Testis (tissue), 3 donors: Measurements from ENCODE around the gene SMIM5. TPM values are rescaled to one million over a fixed set of nuclear protein-coding genes. Genes with fewer than 3 reads are reported as not detected.

Source experiments
- DNase-seq: peaks from one replicate; pipeline ENCODE4 v3.0.0-alpha.2; 2019
- H3K27ac ChIP-seq, 2 donors: fragments of 200-600 bp; sonication (generic); one replicate each; pipeline ENCODE4 v1.5.1; 2019
- H3K27me3 ChIP-seq: fragments of 200-600 bp; sonication (generic); one replicate; pipeline ENCODE4 v1.5.1; 2019
- H3K36me3 ChIP-seq: fragments of 200-600 bp; sonication (generic); one replicate; pipeline ENCODE4 v1.5.1; 2017; ENCODE audit warnings: low read depth; ENCODE audit errors: missing control alignments
- H3K4me1 ChIP-seq: fragments of 200-600 bp; sonication (generic); one replicate; pipeline ENCODE4 v1.5.1; 2019
- H3K4me3 ChIP-seq, 2 donors: fragments of 200-600 bp; sonication (generic); one replicate each; pipeline ENCODE4 v1.5.1; 2017 to 2019
- H3K9me3 ChIP-seq: fragments of 200-600 bp; sonication (generic); one replicate; pipeline ENCODE4 v1.5.1; 2017
- CTCF ChIP-seq, 3 experiments: fragments of 450-650 bp in 2 of 3; fragments of 200-600 bp in 1 of 3; sonication (generic) in 1 of 3; IDR thresholded peaks; one replicate each; pipeline ENCODE4 v1.5.1; 2016 to 2019; ENCODE audit warnings: antibody characterized with exemption in 3 of 3, mild to moderate bottlenecking in 2 of 3, moderate library complexity in 1 of 3
- POLR2A ChIP-seq: fragments of 450-650 bp; IDR thresholded peaks from one replicate; pipeline ENCODE4 v1.6.1; 2017; ENCODE audit warnings: antibody characterized with exemption, mild to moderate bottlenecking, moderate library complexity
- WGBS, 2 donors: methylation state at CpG; one replicate each; pipeline ENCODE4 v1.1.5; 2018; 5-methylcytosine and 5-hydroxymethylcytosine counted together
- intact Hi-C: fragments of 100-400 bp; cut with DNase I; formaldehyde crosslinking; loops from one replicate; pipeline ENCODE4 v1.15.1; 2023; ENCODE audit warnings: low total_unique reads
- polyA plus RNA-seq: library from polyadenylated mRNA; stranded (reverse); fragments of 350-450 nt; fragmentation: Illumina TruSeq; extraction: RNeasy Lipid Tissue Mini Kit (QIAGEN cat#74804); gene quantifications from one replicate; pipeline ENCODE4 v1.2.3, GENCODE V29; 2014; ENCODE audit warnings: low read depth, low replicate concordance; ENCODE audit not compliant: insufficient read depth
- total RNA-seq, 2 donors: library from RNA; depleted of rRNA; stranded (reverse); fragments of >200 nt; gene quantifications; one replicate each; pipeline ENCODE4 v1.2.3, GENCODE V29; 2016

SMIM5 gene
- total and polyA plus RNA-seq, 3 donors from 2014 or later, result 1.9 to 2.0 (median 2.0) TPM

DNA sequence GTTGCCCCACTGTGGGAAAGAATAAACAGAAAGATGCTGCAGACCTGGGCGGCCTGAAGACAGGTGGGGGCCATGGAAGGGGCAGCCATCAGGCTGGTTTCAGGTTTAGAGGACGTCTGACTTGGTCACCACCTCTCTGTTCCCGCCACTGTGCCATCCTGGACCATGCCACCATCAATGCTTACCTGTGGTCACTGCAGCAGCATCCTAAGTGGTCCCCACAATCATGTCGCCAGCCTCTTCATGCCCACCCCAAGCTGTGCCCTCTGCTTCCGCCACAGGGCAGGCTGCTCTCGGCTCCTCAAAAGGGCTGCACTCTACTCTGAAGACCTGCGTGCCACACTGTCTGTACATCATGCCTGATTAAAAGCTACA lies 10.4 kb downstream of the SMIM5 start:
- DNase-seq, result no peak
- Histone ChIP-seq H3K4me1 (no peaks in the 10 kb centered on the region), H3K36me3 (no peaks in the 10 kb centered on the region), H3K4me3 (no peak overlapping the region), H3K9me3 (no peaks in the 10 kb centered on the region), H3K27ac (no peak overlapping the region), H3K27me3 (no peaks in the 10 kb centered on the region)
- TF ChIP-seq POLR2A, result no peak
- TF ChIP-seq CTCF (IDR thresholded peaks at IDR 0.05), result no peak
- WGBS, 2 donors, result 98% methylated on average over 6 to 7 of the region's 7 CpGs
- intact Hi-C loops, result no loop called here

DNA sequence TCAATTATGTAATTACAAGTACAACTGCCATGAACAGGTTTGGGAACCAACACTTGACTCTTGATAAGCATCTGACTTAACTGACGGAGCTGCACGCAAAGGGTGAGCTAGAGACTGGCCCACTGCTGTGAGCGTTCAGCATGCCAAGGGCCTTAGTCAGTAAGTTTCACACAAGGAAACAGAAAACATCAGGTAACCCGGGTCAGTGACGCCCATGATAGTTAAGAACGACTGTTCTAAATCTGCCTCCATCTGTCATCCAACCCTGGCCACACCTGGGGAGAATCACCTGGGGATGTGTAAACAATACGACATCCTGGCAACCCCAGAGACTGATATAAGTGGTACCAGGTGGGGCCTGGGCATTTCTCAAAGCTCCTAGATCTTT lies 12.3 kb downstream of the SMIM5 start:
- intact Hi-C loops, result no loop called here
- DNase-seq, result no peak

GRCh38 chr17:75645889-75646637 lies 12.8 kb downstream of the SMIM5 start:
- WGBS, 2 donors, result 86 to 88% methylated on average over 11 to 17 of the region's 17 CpGs
- no peak for TF ChIP-seq CTCF (IDR thresholded peaks at IDR 0.05)
- TF ChIP-seq POLR2A, result no peak
- DNase-seq, result no peak
- Histone ChIP-seq H3K27ac (no peak overlapping the region), H3K9me3 (no peaks in the 10 kb centered on the region), H3K4me1 (no peaks in the 10 kb centered on the region), H3K4me3 (no peak overlapping the region), H3K36me3 (no peaks in the 10 kb centered on the region), H3K27me3 (no peaks in the 10 kb centered on the region)
- intact Hi-C loops, result no loop called here

More for the DNA sequence above, 12.3 kb downstream of the SMIM5 start:
- Histone ChIP-seq H3K27ac (no peak overlapping the region), H3K27me3 (no peaks in the 10 kb centered on the region), H3K9me3 (no peaks in the 10 kb centered on the region), H3K36me3 (no peaks in the 10 kb centered on the region), H3K4me1 (no peaks in the 10 kb centered on the region), H3K4me3 (no peak overlapping the region)
- no peak for TF ChIP-seq POLR2A
- TF ChIP-seq CTCF (IDR thresholded peaks at IDR 0.05), result no peak
- 81 to 91% methylated on average over 7 of the region's 7 CpGs for WGBS, 2 donors

DNA sequence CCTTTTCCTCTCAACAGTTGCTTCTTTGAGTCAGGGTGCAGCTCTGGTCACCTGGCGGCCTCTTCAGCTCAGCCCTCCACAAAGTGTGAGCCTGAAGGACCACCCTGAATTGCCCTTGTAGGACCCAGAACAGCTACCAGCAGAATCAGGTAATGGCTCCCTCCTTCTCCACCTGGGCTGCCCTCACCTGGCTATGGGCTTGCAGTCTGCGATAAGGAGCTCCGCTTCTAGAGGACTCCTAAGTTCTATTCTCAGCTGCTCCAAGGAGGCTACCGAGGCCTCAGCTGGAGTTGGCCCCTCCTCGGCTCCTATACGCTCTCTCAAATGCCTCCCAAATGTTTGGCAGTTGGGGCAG lies 13.4 kb downstream of the SMIM5 start:
- Histone ChIP-seq H3K4me1 (no peaks in the 10 kb centered on the region), H3K4me3 (no peak overlapping the region), H3K27ac (no peak overlapping the region), H3K9me3 (no peaks in the 10 kb centered on the region), H3K27me3 (no peaks in the 10 kb centered on the region), H3K36me3 (no peaks in the 10 kb centered on the region)
- TF ChIP-seq POLR2A (no peak), CTCF (IDR thresholded peaks at IDR 0.05) (no peak)
- DNase-seq, result no peak
- intact Hi-C loops, result no loop called here
- 88 to 98% methylated on average over 6 of the region's 6 CpGs for WGBS, 2 donors

DNA sequence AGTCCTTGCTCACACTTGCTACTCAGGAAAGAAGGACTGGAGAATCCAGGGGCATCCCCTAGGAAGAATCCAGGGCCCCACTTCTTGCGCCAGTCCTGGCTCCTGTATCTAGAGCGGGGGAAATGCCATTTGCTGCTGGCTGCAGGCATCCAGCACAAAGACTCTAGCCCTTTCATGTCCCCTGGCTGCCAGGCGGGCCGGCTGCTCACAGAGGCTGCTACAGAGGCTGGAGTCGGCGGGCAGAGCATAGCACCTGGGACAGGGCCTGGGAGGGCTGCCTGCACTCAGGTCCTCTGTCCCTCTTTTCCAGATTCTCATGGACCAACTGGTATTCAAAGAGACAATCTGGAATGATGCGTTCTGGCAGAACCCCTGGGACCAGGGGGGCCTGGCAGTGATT lies 13.8 kb downstream of the SMIM5 start:
- WGBS, 2 donors, result 94 to 98% methylated on average over 7 of the region's 7 CpGs
- H3K27ac ChIP-seq, result no peak overlapping the region

More for the DNA sequence above, 13.8 kb downstream of the SMIM5 start:
- TF ChIP-seq POLR2A (no peak), CTCF (IDR thresholded peaks at IDR 0.05) (no peak)
- Histone ChIP-seq H3K27me3 (no peaks in the 10 kb centered on the region), H3K9me3 (no peaks in the 10 kb centered on the region), H3K36me3 (no peaks in the 10 kb centered on the region), H3K4me1 (no peaks in the 10 kb centered on the region), H3K4me3 (no peak overlapping the region)
- DNase-seq, result no peak
- intact Hi-C loops, result no loop called here
